SIG-M5 treated with dmso at 0.1 percent for 504 hours (cell line): ENCODE results near the gene SMIM35.

Experiments used
- DNase-seq: peaks from one replicate; lab custom pipeline; 2025; ENCODE audit not compliant: unreplicated experiment; lab: John Stamatoyannopoulos, UW

The SMIM35 gene

GRCh38 chr11:118111019-118111743, 24.4 kb upstream of the SMIM35 start:
- no peak for DNase-seq

GRCh38 chr11:118109231-118109630, 22.5 kb upstream of the SMIM35 start:
- no peak for DNase-seq

- no peak for DNase-seq
These were observed 21.8 kb upstream of the SMIM35 start for GRCh38 chr11:118108513-118108912.

GRCh38 chr11:118106789-118107335, 20.1 kb upstream of the SMIM35 start:
- no peak for DNase-seq

GRCh38 chr11:118105657-118106305, 19.0 kb upstream of the SMIM35 start:
- DNase-seq, result no peak

- DNase-seq, result no peak
These were observed 17.7 kb upstream of the SMIM35 start for GRCh38 chr11:118104491-118104890.

- DNase-seq, result no peak
These were observed 16.0 kb upstream of the SMIM35 start for GRCh38 chr11:118102721-118103261.

GRCh38 chr11:118100691-118101232, 14.0 kb upstream of the SMIM35 start:
- DNase-seq, result no peak

GRCh38 chr11:118099838-118100556, 13.2 kb upstream of the SMIM35 start:
- no peak for DNase-seq

- no peak for DNase-seq
These were observed 12.5 kb upstream of the SMIM35 start for GRCh38 chr11:118098996-118099837.

- DNase-seq, result no peak
These were observed 9.2 kb upstream of the SMIM35 start for GRCh38 chr11:118095967-118096367.

- DNase-seq, result no peak
These were observed 8.7 kb upstream of the SMIM35 start for GRCh38 chr11:118095493-118095892.

- DNase-seq, result no peak
These were observed 6.3 kb upstream of the SMIM35 start for GRCh38 chr11:118092907-118093571.

- DNase-seq, result no peak
These were observed 4.9 kb upstream of the SMIM35 start for GRCh38 chr11:118091690-118092089.

GRCh38 chr11:118090545-118091162, 3.9 kb upstream of the SMIM35 start:
- no peak for DNase-seq

GRCh38 chr11:118088531-118088930, 1.8 kb upstream of the SMIM35 start:
- peak; percentile 93 for DNase-seq

- DNase-seq, result no peak
These were observed 1.2 kb upstream of the SMIM35 start for GRCh38 chr11:118087931-118088330.

GRCh38 chr11:118084656-118085055, 2.1 kb downstream of the SMIM35 start:
- DNase-seq, result no peak

- peak; percentile 96 for DNase-seq
These were observed 2.5 kb downstream of the SMIM35 start for GRCh38 chr11:118084247-118084646.
